WERI-Rb-1 (cell line): ENCODE results near the gene CCDC134.

ENCODE experiments used
- DNase-seq: peaks from one replicate; pipeline ENCODE4 v3.0.0-alpha.2; 2020
- H3K27ac ChIP-seq: fragments of 250-450 bp; sonication (Bioruptor Pico); 2 replicates; pipeline ENCODE4 v1.5.1; 2020; ENCODE audit warnings: mild to moderate bottlenecking, moderate library complexity
- H3K27me3 ChIP-seq: fragments of 250-450 bp; sonication (Bioruptor Pico); 2 replicates; pipeline ENCODE4 v1.5.1; 2021; ENCODE audit warnings: mild to moderate bottlenecking, low read depth, moderate library complexity; ENCODE audit not compliant: insufficient read depth, severe bottlenecking
- H3K36me3 ChIP-seq: fragments of 250-450 bp; sonication (Bioruptor Pico); 2 replicates; pipeline ENCODE4 v1.5.1; 2020; ENCODE audit warnings: mild to moderate bottlenecking, moderate library complexity
- H3K4me3 ChIP-seq: 2 replicates; pipeline ENCODE4 v1.5.1; 2011; ENCODE audit warnings: low read depth, mild to moderate bottlenecking, control low read depth, low read length
- H3K9me3 ChIP-seq: fragments of 250-450 bp; sonication (Bioruptor Pico); 2 replicates; pipeline ENCODE4 v1.5.1; 2021; ENCODE audit warnings: mild to moderate bottlenecking, moderate library complexity; ENCODE audit not compliant: severe bottlenecking
- TF ChIP-seq, protein P1 (sequence below): IDR thresholded peaks from 2 replicates; pipeline ENCODE4 v1.5.1; 2011; ENCODE audit warnings: low read depth, mild to moderate bottlenecking, control low read depth, inconsistent platforms, low read length

The CCDC134 gene

GRCh38 chr22:41762980-41763779 is 37.3 kb upstream of the CCDC134 start:
- TF ChIP-seq, protein P1, sequence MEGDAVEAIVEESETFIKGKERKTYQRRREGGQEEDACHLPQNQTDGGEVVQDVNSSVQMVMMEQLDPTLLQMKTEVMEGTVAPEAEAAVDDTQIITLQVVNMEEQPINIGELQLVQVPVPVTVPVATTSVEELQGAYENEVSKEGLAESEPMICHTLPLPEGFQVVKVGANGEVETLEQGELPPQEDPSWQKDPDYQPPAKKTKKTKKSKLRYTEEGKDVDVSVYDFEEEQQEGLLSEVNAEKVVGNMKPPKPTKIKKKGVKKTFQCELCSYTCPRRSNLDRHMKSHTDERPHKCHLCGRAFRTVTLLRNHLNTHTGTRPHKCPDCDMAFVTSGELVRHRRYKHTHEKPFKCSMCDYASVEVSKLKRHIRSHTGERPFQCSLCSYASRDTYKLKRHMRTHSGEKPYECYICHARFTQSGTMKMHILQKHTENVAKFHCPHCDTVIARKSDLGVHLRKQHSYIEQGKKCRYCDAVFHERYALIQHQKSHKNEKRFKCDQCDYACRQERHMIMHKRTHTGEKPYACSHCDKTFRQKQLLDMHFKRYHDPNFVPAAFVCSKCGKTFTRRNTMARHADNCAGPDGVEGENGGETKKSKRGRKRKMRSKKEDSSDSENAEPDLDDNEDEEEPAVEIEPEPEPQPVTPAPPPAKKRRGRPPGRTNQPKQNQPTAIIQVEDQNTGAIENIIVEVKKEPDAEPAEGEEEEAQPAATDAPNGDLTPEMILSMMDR = peak; percentile 83
- H3K27me3 ChIP-seq = no peaks in the 10 kb centered on the region
- peak; percentile 70 for DNase-seq
- no peaks in the 10 kb centered on the region for H3K9me3 ChIP-seq
- no peak overlapping the region for H3K27ac ChIP-seq
- H3K4me3 ChIP-seq = no peak overlapping the region
- no peaks in the 10 kb centered on the region for H3K36me3 ChIP-seq

DNA sequence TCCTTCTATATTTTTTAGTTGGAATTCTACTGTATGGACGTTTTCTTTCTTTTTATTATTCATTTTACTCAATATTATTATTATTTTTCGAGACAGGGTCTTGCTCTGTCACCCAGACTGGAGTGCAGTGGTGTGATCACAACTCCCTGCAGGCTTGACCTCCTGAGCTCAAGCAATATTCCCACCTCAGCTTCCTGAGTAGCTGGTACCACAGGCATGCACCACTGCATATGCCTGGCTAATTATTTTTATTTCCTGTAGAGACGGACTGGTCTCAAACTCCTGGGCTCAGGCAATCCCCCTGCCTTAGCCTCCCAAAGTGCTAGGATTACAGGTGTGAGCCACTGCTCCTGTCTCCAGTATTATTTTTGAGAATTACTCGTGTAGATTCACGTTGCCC is 34.0 kb upstream of the CCDC134 start:
- Histone ChIP-seq H3K9me3 (no peaks in the 10 kb centered on the region), H3K36me3 (no peaks in the 10 kb centered on the region), H3K27ac (no peak overlapping the region), H3K4me3 (no peak overlapping the region), H3K27me3 (no peaks in the 10 kb centered on the region)
- DNase-seq = no peak
- TF ChIP-seq, protein P1 = no peak

GRCh38 chr22:41768430-41768829 is 32.0 kb upstream of the CCDC134 start:
- TF ChIP-seq, protein P1 = no peak
- no peak overlapping the region for H3K4me3 ChIP-seq
- H3K36me3 ChIP-seq = no peaks in the 10 kb centered on the region
- no peak for DNase-seq
- no peaks in the 10 kb centered on the region for H3K27me3 ChIP-seq
- H3K9me3 ChIP-seq = no peaks in the 10 kb centered on the region
- H3K27ac ChIP-seq = no peak overlapping the region

- DNase-seq = no peak
- no peak overlapping the region for H3K4me3 ChIP-seq
- H3K9me3 ChIP-seq = no peaks in the 10 kb centered on the region
- TF ChIP-seq, protein P1 = no peak
- no peak overlapping the region for H3K27ac ChIP-seq
- H3K27me3 ChIP-seq = no peaks in the 10 kb centered on the region
- H3K36me3 ChIP-seq = no peaks in the 10 kb centered on the region
Observed at GRCh38 chr22:41770715-41771468, 29.6 kb upstream of the CCDC134 start.

- H3K36me3 ChIP-seq = no peaks in the 10 kb centered on the region
- DNase-seq = no peak
- H3K27me3 ChIP-seq = no peaks in the 10 kb centered on the region
- no peaks in the 10 kb centered on the region for H3K9me3 ChIP-seq
- no peak overlapping the region for H3K27ac ChIP-seq
- TF ChIP-seq, protein P1 = no peak
- no peak overlapping the region for H3K4me3 ChIP-seq
Observed at GRCh38 chr22:41772198-41772597, 28.3 kb upstream of the CCDC134 start.
